ENCODE results near the gene CHCHD2. TPM values are rescaled to one million over a fixed set of nuclear protein-coding genes. Genes with fewer than 3 reads are reported as not detected.
A peak's percentile ranks its signal among the peaks of the same experiment; 100 is the strongest.

Gene CHCHD2
- total RNA-seq, 6 experiments from 2014 or later: 148 to 277 (median 174) TPM

DNA sequence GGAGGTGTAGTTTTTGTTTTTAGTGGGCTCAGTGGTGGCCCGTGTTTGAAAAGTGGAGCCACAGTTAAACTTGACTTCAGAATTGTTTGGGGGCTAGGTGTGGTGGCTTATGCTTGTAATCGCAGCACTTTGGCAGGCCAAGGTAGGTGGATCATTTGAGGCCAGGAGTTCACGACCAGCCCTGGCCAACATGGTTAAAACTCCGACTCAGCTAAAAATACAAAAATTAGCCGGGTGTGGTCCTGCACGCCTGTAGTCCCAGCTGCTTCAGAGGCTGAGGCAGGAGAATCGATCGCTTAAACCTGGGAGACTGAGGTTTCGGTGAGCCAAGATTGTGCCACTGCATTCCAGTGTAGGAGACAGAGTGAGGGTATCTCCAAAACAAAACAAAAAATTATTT lies 52.9 kb downstream of the CHCHD2 start:
- H3K4me3 ChIP-seq: no peak overlapping the region
- DNase-seq (peak in 1 of 3 donors; percentile 15), ATAC-seq (no peak)
- no peak overlapping the region for H3K27ac ChIP-seq
- TF ChIP-seq POLR2A (IDR thresholded peaks at IDR 0.05): no peak
- TF ChIP-seq, protein P1, sequence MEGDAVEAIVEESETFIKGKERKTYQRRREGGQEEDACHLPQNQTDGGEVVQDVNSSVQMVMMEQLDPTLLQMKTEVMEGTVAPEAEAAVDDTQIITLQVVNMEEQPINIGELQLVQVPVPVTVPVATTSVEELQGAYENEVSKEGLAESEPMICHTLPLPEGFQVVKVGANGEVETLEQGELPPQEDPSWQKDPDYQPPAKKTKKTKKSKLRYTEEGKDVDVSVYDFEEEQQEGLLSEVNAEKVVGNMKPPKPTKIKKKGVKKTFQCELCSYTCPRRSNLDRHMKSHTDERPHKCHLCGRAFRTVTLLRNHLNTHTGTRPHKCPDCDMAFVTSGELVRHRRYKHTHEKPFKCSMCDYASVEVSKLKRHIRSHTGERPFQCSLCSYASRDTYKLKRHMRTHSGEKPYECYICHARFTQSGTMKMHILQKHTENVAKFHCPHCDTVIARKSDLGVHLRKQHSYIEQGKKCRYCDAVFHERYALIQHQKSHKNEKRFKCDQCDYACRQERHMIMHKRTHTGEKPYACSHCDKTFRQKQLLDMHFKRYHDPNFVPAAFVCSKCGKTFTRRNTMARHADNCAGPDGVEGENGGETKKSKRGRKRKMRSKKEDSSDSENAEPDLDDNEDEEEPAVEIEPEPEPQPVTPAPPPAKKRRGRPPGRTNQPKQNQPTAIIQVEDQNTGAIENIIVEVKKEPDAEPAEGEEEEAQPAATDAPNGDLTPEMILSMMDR (IDR thresholded peaks at IDR 0.05): no peak
- H3K27me3 ChIP-seq: no peaks in the 10 kb centered on the region
- H3K9me3 ChIP-seq: no peaks in the 10 kb centered on the region
- H3K4me1 ChIP-seq: peaks cover 0 to 23% (median 3%) of the 10 kb centered on the region in 4 donors
- H3K36me3 ChIP-seq: peaks cover 7 to 50% (median 24%) of the 10 kb centered on the region in 4 donors
- WGBS (ENCODE audit: insufficient coverage, low coverage, low lambda C conversion rate, missing lambda C conversion rate): 30% methylated on average over 5 of the region's 9 CpGs
- intact Hi-C loops (cut with DNase I): no loop called here

Small RNA genes lying within 50 kb of the gene (small RNA-seq; reads per million reads assigned to genes)
- gene SNORA15 (0 reads per million in 2 experiments), gene SNORA22B (0.39 to 1.1 reads per million in 2 experiments)

Other genes starting within 250 kb of the CHCHD2 start
- gene SEPTIN14, start 243.7 kb downstream of the CHCHD2 start, total RNA-seq: not detected
- 1 to 10 TPM in 4 of 6 experiments, under 1 TPM in 2; 0.87 to 2.5 (median 1.1) TPM for gene ZNF713, start 219.0 kb downstream of the CHCHD2 start, total RNA-seq
- gene MRPS17, start 154.6 kb downstream of the CHCHD2 start, total RNA-seq: 10 to 100 TPM in 2 of 6 experiments, 1 to 10 TPM in 4; 8.1 to 21.7 (median 9.8) TPM
- 10 to 100 TPM in 3 of 6 experiments, 1 to 10 TPM in 3; 7.0 to 15.9 (median 10.3) TPM for gene NIPSNAP2, start 141.9 kb downstream of the CHCHD2 start, total RNA-seq
- 10 to 100 TPM in 3 of 6 experiments, 1 to 10 TPM in 3; 5.3 to 32.2 (median 9.7) TPM for gene PSPH, start 55.0 kb downstream of the CHCHD2 start, total RNA-seq
- gene CCT6A, start 54.7 kb downstream of the CHCHD2 start, total RNA-seq: 10 to 100 TPM; 24.5 to 88.7 (median 45.6) TPM
- gene SUMF2, start 42.2 kb downstream of the CHCHD2 start, total RNA-seq: 10 to 100 TPM; 76.9 to 92.4 (median 86.5) TPM
- gene PHKG1, start 13.5 kb downstream of the CHCHD2 start, total RNA-seq: 1 to 10 TPM in 1 of 6 experiments, under 1 TPM in 4, not detected in 1; 0.12 to 1.6 (median 0.20) TPM
- not detected for gene NUPR2, start 9.9 kb upstream of the CHCHD2 start, total RNA-seq

All from right lobe of liver (tissue), 6 donors.